Muscle of back (tissue), 13 donors: ENCODE results near the gene OR2AJ1. TPM values are rescaled to one million over a fixed set of nuclear protein-coding genes. Genes with fewer than 3 reads are reported as not detected.

ENCODE experiments used
- DNase-seq, 3 donors: peaks; one replicate each; pipeline versions ENCODE4 v3.0.0 to v3.0.0-alpha.2; 2013
- long read RNA-seq, 9 donors: transcript quantifications; one replicate each; lab custom pipeline, GENCODE V29; 2026
- polyA plus RNA-seq, 10 donors: library from polyadenylated mRNA; unstranded; fragments of 120-200 nt; gene quantifications; one replicate each; pipeline ENCODE4 v1.2.1, GENCODE V29; 2013; ENCODE audit not compliant: insufficient read length in 10 of 10

OR2AJ1 gene
- not detected for polyA plus RNA-seq
- long read RNA-seq, donor 1, result 0 reads
- long read RNA-seq, donor 2, result 0 reads
- long read RNA-seq, donor 3, result 0 reads
- long read RNA-seq, donor 4, result 0 reads
- long read RNA-seq, donor 5, result 0 reads
- long read RNA-seq, donor 6, result 0 reads
- long read RNA-seq, donor 7, result 0 reads
- long read RNA-seq, donor 8, result 0 reads
- long read RNA-seq, donor 9, result 0 reads

- DNase-seq, result no peak
Measured at GRCh38 chr1:247924868-247925267, at the start of gene OR2AJ1. Gene OR2AJ1, plus strand, starts transcription at chr1:247924889. Its CDS starts 8,880 bp downstream, at chr1:247933769.

- DNase-seq, result no peak
Measured at GRCh38 chr1:247883346-247883745, 41.3 kb upstream of the OR2AJ1 start.

GRCh38 chr1:247884797-247885413 is 39.8 kb upstream of the OR2AJ1 start:
- DNase-seq, result no peak

- no peak for DNase-seq
Measured at GRCh38 chr1:247895163-247895637, 29.5 kb upstream of the OR2AJ1 start, which contains the start of gene OR2W3. Gene OR2W3, plus strand, starts transcription at chr1:247895587. Its CDS starts 0 bp downstream, at chr1:247895587.

GRCh38 chr1:247895976-247896375 is 28.7 kb upstream of the OR2AJ1 start:
- DNase-seq, result no peak

- no peak for DNase-seq
Measured at GRCh38 chr1:247904122-247904521, 20.6 kb upstream of the OR2AJ1 start.

- no peak for DNase-seq
Measured at GRCh38 chr1:247905181-247905580, 19.5 kb upstream of the OR2AJ1 start.

GRCh38 chr1:247905910-247906503 is 18.7 kb upstream of the OR2AJ1 start:
- no peak for DNase-seq

- DNase-seq, result peak in 1 of 3 donors; percentile 1
Measured at GRCh38 chr1:247906504-247907047, 18.1 kb upstream of the OR2AJ1 start.

GRCh38 chr1:247908766-247909165 is 15.9 kb upstream of the OR2AJ1 start:
- DNase-seq, result no peak

GRCh38 chr1:247913786-247914185 is 10.9 kb upstream of the OR2AJ1 start:
- no peak for DNase-seq

GRCh38 chr1:247914941-247915662 is 9.6 kb upstream of the OR2AJ1 start:
- no peak for DNase-seq

GRCh38 chr1:247919952-247920351 is 4.7 kb upstream of the OR2AJ1 start, which contains the start of gene OR2T8:
Gene OR2T8, plus strand, starts transcription at chr1:247920252. Its CDS starts 766 bp downstream, at chr1:247921018.
- no peak for DNase-seq

GRCh38 chr1:247923941-247924340 is 748 bp upstream of the OR2AJ1 start:
- DNase-seq, result no peak

GRCh38 chr1:247933989-247934388 is 9.3 kb downstream of the OR2AJ1 start:
- no peak for DNase-seq

- DNase-seq, result no peak
Measured at GRCh38 chr1:247935781-247936180, 11.1 kb downstream of the OR2AJ1 start.

- DNase-seq, result no peak
Measured at GRCh38 chr1:247936415-247936814, 11.7 kb downstream of the OR2AJ1 start.

GRCh38 chr1:247936965-247937734 is 12.5 kb downstream of the OR2AJ1 start:
- DNase-seq, result peak; percentile 17 to 49 (median 44)

GRCh38 chr1:247942624-247943023 is 17.9 kb downstream of the OR2AJ1 start:
- DNase-seq, result no peak

- no peak for DNase-seq
Measured at GRCh38 chr1:247948558-247948957, 23.9 kb downstream of the OR2AJ1 start, which contains the start of gene OR2L8. Gene OR2L8, plus strand, starts transcription at chr1:247948858. Its CDS starts 0 bp downstream, at chr1:247948858.

- DNase-seq, result no peak
Measured at GRCh38 chr1:247953408-247953807, 28.7 kb downstream of the OR2AJ1 start.
